ENCODE measurements around the gene ZNF189. TPM values are rescaled to one million over a fixed set of nuclear protein-coding genes. Genes with fewer than 3 reads are reported as not detected.

Gene ZNF189
- total RNA-seq, 4 donors from 2014 or later, result 22.3 to 24.7 (median 24.2) TPM

- Histone ChIP-seq H3K27me3 (no peaks in the 10 kb centered on the region), H3K9me3 (no peaks in the 10 kb centered on the region), H3K4me3 (no peak overlapping the region), H3K4me1 (no peaks in the 10 kb centered on the region), H3K36me3 (no peaks in the 10 kb centered on the region), H3K27ac (no peak overlapping the region)
- WGBS, 2 donors, result 70 to 83% methylated on average over 5 of the region's 5 CpGs
- no peak for DNase-seq (ENCODE audit: low spot score in 2 of 2)
- TF ChIP-seq POLR2A (IDR thresholded peaks at IDR 0.05) (no peak), EP300 (IDR thresholded peaks at IDR 0.05) (no peak), CTCF (IDR thresholded peaks at IDR 0.05) (no peak)
Observed at GRCh38 chr9:101362450-101362849, 36.2 kb upstream of the ZNF189 start.

- Histone ChIP-seq H3K4me3 (no peak overlapping the region), H3K36me3 (no peaks in the 10 kb centered on the region), H3K4me1 (no peaks in the 10 kb centered on the region), H3K27ac (no peak overlapping the region), H3K9me3 (no peaks in the 10 kb centered on the region), H3K27me3 (no peaks in the 10 kb centered on the region)
- DNase-seq (ENCODE audit: low spot score in 2 of 2), result no peak
- TF ChIP-seq POLR2A (IDR thresholded peaks at IDR 0.05), result no peak
Observed at GRCh38 chr9:101365181-101365580, 33.5 kb upstream of the ZNF189 start.

GRCh38 chr9:101366038-101366756 is 32.5 kb upstream of the ZNF189 start:
- Histone ChIP-seq H3K27ac (no peak overlapping the region), H3K9me3 (no peaks in the 10 kb centered on the region), H3K27me3 (no peaks in the 10 kb centered on the region), H3K36me3 (no peaks in the 10 kb centered on the region), H3K4me3 (no peak overlapping the region), H3K4me1 (no peaks in the 10 kb centered on the region)
- no peak for TF ChIP-seq POLR2A (IDR thresholded peaks at IDR 0.05)
- TF ChIP-seq EP300 (IDR thresholded peaks at IDR 0.05), result no peak
- no peak for TF ChIP-seq CTCF (IDR thresholded peaks at IDR 0.05)
- no peak for DNase-seq (ENCODE audit: low spot score in 2 of 2)
- 62 to 67% methylated on average over 5 of the region's 5 CpGs for WGBS, 2 donors

GRCh38 chr9:101367323-101367722 is 31.3 kb upstream of the ZNF189 start:
- Histone ChIP-seq H3K4me1 (no peaks in the 10 kb centered on the region), H3K4me3 (no peak overlapping the region), H3K9me3 (no peaks in the 10 kb centered on the region), H3K27me3 (no peaks in the 10 kb centered on the region), H3K27ac (no peak overlapping the region), H3K36me3 (no peaks in the 10 kb centered on the region)
- 96 to 98% methylated on average over 3 of the region's 3 CpGs for WGBS, 2 donors
- no peak for TF ChIP-seq POLR2A (IDR thresholded peaks at IDR 0.05)
- TF ChIP-seq EP300 (IDR thresholded peaks at IDR 0.05), result no peak
- TF ChIP-seq CTCF (IDR thresholded peaks at IDR 0.05), result no peak
- DNase-seq (ENCODE audit: low spot score in 2 of 2), result no peak

GRCh38 chr9:101369286-101369685 is 29.4 kb upstream of the ZNF189 start:
- no peak for DNase-seq (ENCODE audit: low spot score in 2 of 2)
- TF ChIP-seq POLR2A (IDR thresholded peaks at IDR 0.05), result no peak
- TF ChIP-seq EP300 (IDR thresholded peaks at IDR 0.05), result no peak
- TF ChIP-seq CTCF (IDR thresholded peaks at IDR 0.05), result no peak
- 61 to 65% methylated on average over 2 of the region's 2 CpGs for WGBS, 2 donors

More at GRCh38 chr9:101369286-101369685, 29.4 kb upstream of the ZNF189 start:
- Histone ChIP-seq H3K4me3 (no peak overlapping the region), H3K36me3 (no peaks in the 10 kb centered on the region), H3K9me3 (no peaks in the 10 kb centered on the region), H3K4me1 (no peaks in the 10 kb centered on the region), H3K27ac (no peak overlapping the region), H3K27me3 (no peaks in the 10 kb centered on the region)

All from tibial nerve (tissue), 4 donors.